ENCODE results near the gene STX11.

DNA sequence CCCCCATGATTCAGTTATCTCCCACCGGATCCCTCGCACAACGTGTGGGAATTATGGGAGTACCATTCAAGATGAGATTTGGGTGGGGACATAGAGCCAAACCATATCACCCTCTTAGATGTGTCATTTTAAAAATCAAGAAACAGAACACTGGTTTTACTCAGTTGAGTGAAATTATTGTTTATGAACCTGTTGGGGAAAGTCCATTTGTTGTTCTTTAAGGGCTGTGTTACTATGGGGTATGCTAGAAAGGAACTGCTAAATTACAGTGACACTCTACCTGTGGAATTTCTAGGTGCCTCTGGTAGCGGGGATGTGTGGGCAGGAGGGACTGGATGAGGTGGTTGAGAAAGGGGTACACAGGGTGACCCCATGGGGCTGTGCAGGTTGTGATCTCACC is 28.9 kb downstream of the STX11 start:
- TF ChIP-seq, protein P1, sequence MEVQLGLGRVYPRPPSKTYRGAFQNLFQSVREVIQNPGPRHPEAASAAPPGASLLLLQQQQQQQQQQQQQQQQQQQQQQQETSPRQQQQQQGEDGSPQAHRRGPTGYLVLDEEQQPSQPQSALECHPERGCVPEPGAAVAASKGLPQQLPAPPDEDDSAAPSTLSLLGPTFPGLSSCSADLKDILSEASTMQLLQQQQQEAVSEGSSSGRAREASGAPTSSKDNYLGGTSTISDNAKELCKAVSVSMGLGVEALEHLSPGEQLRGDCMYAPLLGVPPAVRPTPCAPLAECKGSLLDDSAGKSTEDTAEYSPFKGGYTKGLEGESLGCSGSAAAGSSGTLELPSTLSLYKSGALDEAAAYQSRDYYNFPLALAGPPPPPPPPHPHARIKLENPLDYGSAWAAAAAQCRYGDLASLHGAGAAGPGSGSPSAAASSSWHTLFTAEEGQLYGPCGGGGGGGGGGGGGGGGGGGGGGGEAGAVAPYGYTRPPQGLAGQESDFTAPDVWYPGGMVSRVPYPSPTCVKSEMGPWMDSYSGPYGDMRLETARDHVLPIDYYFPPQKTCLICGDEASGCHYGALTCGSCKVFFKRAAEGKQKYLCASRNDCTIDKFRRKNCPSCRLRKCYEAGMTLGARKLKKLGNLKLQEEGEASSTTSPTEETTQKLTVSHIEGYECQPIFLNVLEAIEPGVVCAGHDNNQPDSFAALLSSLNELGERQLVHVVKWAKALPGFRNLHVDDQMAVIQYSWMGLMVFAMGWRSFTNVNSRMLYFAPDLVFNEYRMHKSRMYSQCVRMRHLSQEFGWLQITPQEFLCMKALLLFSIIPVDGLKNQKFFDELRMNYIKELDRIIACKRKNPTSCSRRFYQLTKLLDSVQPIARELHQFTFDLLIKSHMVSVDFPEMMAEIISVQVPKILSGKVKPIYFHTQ (CRISPR knock-in tag; IDR thresholded peaks at IDR 0.05), result no peak
- TF ChIP-seq, protein P2, sequence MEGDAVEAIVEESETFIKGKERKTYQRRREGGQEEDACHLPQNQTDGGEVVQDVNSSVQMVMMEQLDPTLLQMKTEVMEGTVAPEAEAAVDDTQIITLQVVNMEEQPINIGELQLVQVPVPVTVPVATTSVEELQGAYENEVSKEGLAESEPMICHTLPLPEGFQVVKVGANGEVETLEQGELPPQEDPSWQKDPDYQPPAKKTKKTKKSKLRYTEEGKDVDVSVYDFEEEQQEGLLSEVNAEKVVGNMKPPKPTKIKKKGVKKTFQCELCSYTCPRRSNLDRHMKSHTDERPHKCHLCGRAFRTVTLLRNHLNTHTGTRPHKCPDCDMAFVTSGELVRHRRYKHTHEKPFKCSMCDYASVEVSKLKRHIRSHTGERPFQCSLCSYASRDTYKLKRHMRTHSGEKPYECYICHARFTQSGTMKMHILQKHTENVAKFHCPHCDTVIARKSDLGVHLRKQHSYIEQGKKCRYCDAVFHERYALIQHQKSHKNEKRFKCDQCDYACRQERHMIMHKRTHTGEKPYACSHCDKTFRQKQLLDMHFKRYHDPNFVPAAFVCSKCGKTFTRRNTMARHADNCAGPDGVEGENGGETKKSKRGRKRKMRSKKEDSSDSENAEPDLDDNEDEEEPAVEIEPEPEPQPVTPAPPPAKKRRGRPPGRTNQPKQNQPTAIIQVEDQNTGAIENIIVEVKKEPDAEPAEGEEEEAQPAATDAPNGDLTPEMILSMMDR (IDR thresholded peaks at IDR 0.05), result no peak
